Mesendoderm (in vitro differentiated cells): Measurements from ENCODE around the gene PLB1.

Source experiments
- DNase-seq: peaks from one replicate; pipeline ENCODE4 v3.0.0; 2013
- H2AK5ac ChIP-seq: 2 replicates; pipeline ENCODE4 v1.6.1; 2013; ENCODE audit warnings: low read length, inconsistent platforms
- H2BK120ac ChIP-seq: 2 replicates; pipeline ENCODE4 v1.6.1; 2013; ENCODE audit warnings: low read depth, mild to moderate bottlenecking, low read length, moderate library complexity, mixed read lengths
- H2BK15ac ChIP-seq: replicated peaks from 2 replicates; pipeline ENCODE4 v1.6.1; 2013; ENCODE audit warnings: low read depth, mild to moderate bottlenecking, moderate library complexity
- H2BK5ac ChIP-seq: 2 replicates; pipeline ENCODE4 v1.6.1; 2013; ENCODE audit warnings: low read length, inconsistent platforms
- H3K18ac ChIP-seq: 2 replicates; pipeline ENCODE4 v1.6.1; 2013; ENCODE audit warnings: mild to moderate bottlenecking, low read length, mixed read lengths
- H3K23ac ChIP-seq: one replicate; pipeline ENCODE4 v1.6.1; 2013; ENCODE audit warnings: low read length
- H3K27ac ChIP-seq: 2 replicates; pipeline ENCODE4 v1.5.1; 2013; ENCODE audit warnings: low read depth, mild to moderate bottlenecking, inconsistent platforms, low read length, moderate library complexity
- H3K27me3 ChIP-seq: 2 replicates; pipeline ENCODE4 v1.6.1; 2013; ENCODE audit warnings: low read length, control low read depth, mild to moderate bottlenecking, inconsistent platforms; ENCODE audit not compliant: insufficient read depth, poor library complexity
- H3K36me3 ChIP-seq: 2 replicates; pipeline ENCODE4 v1.6.1; 2013; ENCODE audit warnings: low read length, inconsistent platforms; ENCODE audit not compliant: control insufficient read depth, insufficient read depth
- H3K4ac ChIP-seq: one replicate; pipeline ENCODE4 v1.6.1; 2013; ENCODE audit warnings: low read depth, mild to moderate bottlenecking, low read length, moderate library complexity
- H3K4me1 ChIP-seq: 2 replicates; pipeline ENCODE4 v1.6.1; 2013; ENCODE audit warnings: low read depth, low read length, inconsistent platforms; ENCODE audit not compliant: control insufficient read depth
- H3K4me2 ChIP-seq: 2 replicates; pipeline ENCODE4 v1.6.1; 2013; ENCODE audit warnings: low read length
- H3K4me3 ChIP-seq: 2 replicates; pipeline ENCODE4 v1.5.1; 2013; ENCODE audit warnings: mild to moderate bottlenecking, low read length
- H3K56ac ChIP-seq: one replicate; pipeline ENCODE4 v1.6.1; 2013; ENCODE audit warnings: low read length
- H3K79me1 ChIP-seq: 2 replicates; pipeline ENCODE4 v1.6.1; 2013; ENCODE audit warnings: low read length, inconsistent platforms
- H3K79me2 ChIP-seq: 2 replicates; pipeline ENCODE4 v1.6.1; 2013; ENCODE audit warnings: mild to moderate bottlenecking, low read length; ENCODE audit not compliant: control insufficient read depth, insufficient read depth
- H3K9ac ChIP-seq: 2 replicates; pipeline ENCODE4 v1.6.1; 2013; ENCODE audit warnings: low read length, inconsistent platforms
- H4K5ac ChIP-seq: one replicate; pipeline ENCODE4 v1.6.1; 2013; ENCODE audit warnings: low read length
- H4K8ac ChIP-seq: one replicate; pipeline ENCODE4 v1.6.1; 2013; ENCODE audit warnings: low read depth, mild to moderate bottlenecking, control low read depth, low read length, moderate library complexity
- WGBS: extraction: QIAGEN DNeasy Blood & Tissue Kit; methylation state at CpG from one replicate; pipeline ENCODE4 v1.1.7; 2013; ENCODE audit warnings: low lambda C conversion rate, missing lambda C conversion rate; ENCODE audit not compliant: insufficient coverage; ENCODE audit errors: extremely low coverage; 5-methylcytosine and 5-hydroxymethylcytosine counted together

Gene PLB1

DNA sequence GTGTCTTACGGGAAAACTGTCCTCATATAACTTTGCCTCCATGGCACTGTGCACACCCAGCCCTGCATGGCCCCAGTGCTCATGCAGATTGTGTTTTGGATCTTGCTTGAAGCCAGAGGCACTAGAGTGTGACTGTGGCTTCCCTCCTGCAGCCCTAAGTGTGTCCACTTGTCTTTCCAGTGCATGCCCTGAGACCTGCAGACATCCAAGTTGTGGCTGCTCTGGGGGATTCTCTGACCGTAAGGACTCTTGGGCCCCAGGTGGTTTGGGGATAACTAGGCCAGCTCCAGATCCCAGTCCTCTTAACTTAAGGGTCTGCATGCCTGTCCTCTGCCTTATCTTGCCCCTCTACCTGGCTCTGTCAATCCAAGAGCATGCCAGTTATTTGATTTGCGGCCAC is 96.6 kb downstream of the PLB1 start:
- H3K56ac ChIP-seq: no peak overlapping the region
- H3K18ac ChIP-seq: no peak overlapping the region
- H3K4me2 ChIP-seq: no peak overlapping the region
- no CpG with 5 or more reads among the region's 3 CpGs for WGBS
- H2BK120ac ChIP-seq: no peak overlapping the region
- H3K9ac ChIP-seq: no peak overlapping the region
- no peaks in the 10 kb centered on the region for H3K79me1 ChIP-seq
- H3K36me3 ChIP-seq: no peaks in the 10 kb centered on the region
- H3K4me3 ChIP-seq: no peak overlapping the region
- no peak overlapping the region for H4K5ac ChIP-seq
- H2AK5ac ChIP-seq: no peak overlapping the region
- H3K27me3 ChIP-seq: no peaks in the 10 kb centered on the region
- H2BK5ac ChIP-seq: no peak overlapping the region
- no peak overlapping the region for H2BK15ac ChIP-seq
- no peak overlapping the region for H3K4ac ChIP-seq
- H3K79me2 ChIP-seq: no peaks in the 10 kb centered on the region
- H3K27ac ChIP-seq: no peak overlapping the region
- DNase-seq: no peak
- H4K8ac ChIP-seq: no peak overlapping the region
- H3K4me1 ChIP-seq: no peaks in the 10 kb centered on the region
- H3K23ac ChIP-seq: no peak overlapping the region

DNA sequence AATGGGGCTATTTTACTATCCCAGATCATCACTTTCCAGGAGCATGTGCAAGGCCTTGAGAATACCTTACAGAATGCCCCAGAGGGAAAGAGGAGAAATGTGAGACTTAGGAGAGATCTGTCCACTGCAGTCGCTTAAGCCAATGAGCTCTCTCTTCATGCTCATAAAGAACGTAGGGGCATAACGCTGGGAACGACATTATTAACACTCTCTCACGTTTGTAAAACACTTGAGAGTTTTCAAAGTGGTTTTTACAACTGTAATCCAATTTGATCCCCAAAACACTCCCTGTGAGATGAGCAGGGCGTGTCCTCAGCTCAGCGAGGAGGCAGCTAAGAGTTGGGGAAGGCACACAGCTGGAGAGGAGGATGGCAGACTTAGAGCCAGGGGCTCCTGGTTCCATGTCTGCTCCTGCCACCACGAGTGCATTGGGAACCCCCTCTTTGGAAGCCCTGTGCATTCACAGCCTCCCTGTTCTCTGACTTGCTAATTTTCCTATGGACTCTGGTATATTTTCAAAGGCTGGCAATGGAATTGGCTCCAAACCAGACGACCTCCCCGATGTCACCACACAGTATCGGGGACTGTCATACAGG is 97.4 kb downstream of the PLB1 start:
- no peak overlapping the region for H3K56ac ChIP-seq
- no peak overlapping the region for H3K18ac ChIP-seq
- H2BK15ac ChIP-seq: no peak overlapping the region
- H4K5ac ChIP-seq: no peak overlapping the region
- no peaks in the 10 kb centered on the region for H3K79me2 ChIP-seq
- no peak overlapping the region for H2BK5ac ChIP-seq
- DNase-seq: no peak
- H3K27ac ChIP-seq: no peak overlapping the region
- no peak overlapping the region for H3K9ac ChIP-seq
- H3K23ac ChIP-seq: no peak overlapping the region
- H3K4me3 ChIP-seq: no peak overlapping the region
- H3K27me3 ChIP-seq: no peaks in the 10 kb centered on the region
- H4K8ac ChIP-seq: no peak overlapping the region
- no peaks in the 10 kb centered on the region for H3K36me3 ChIP-seq
- no CpG with 5 or more reads among the region's 11 CpGs for WGBS
- H3K4ac ChIP-seq: no peak overlapping the region
- H2AK5ac ChIP-seq: no peak overlapping the region
- H3K4me2 ChIP-seq: no peak overlapping the region
- no peaks in the 10 kb centered on the region for H3K4me1 ChIP-seq
- no peak overlapping the region for H2BK120ac ChIP-seq
- H3K79me1 ChIP-seq: no peaks in the 10 kb centered on the region

DNA sequence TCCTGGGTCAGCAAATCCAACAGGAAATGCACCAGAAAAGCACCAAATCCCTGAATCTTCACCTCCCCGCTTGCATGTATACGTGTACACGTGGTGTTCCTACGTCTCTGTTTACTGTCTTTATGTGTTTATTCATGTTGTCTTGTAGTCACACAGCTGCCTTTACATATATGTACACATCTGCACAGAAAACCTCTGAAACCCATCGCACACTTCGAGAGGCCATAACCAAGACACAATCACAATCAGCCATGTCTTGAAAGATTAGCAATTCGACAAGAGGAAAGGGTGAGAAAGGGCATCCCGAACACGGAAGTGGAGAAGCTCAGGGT is 98.1 kb downstream of the PLB1 start:
- H3K9ac ChIP-seq: no peak overlapping the region
- H3K79me1 ChIP-seq: no peaks in the 10 kb centered on the region
- no peak overlapping the region for H2BK15ac ChIP-seq
- H3K4me1 ChIP-seq: no peaks in the 10 kb centered on the region
- no peak overlapping the region for H3K18ac ChIP-seq
- peak overlapping the region; percentile 72 for H3K56ac ChIP-seq
- no peaks in the 10 kb centered on the region for H3K36me3 ChIP-seq
- H3K4ac ChIP-seq: no peak overlapping the region
- H2BK5ac ChIP-seq: no peak overlapping the region
- whole genome bisulfite sequencing: no CpG with 5 or more reads among the region's 9 CpGs
- no peak overlapping the region for H3K4me2 ChIP-seq
- DNase-seq: no peak
- no peak overlapping the region for H3K23ac ChIP-seq
- no peak overlapping the region for H4K5ac ChIP-seq
- H3K79me2 ChIP-seq: no peaks in the 10 kb centered on the region
- H4K8ac ChIP-seq: no peak overlapping the region
- H3K27ac ChIP-seq: no peak overlapping the region
- H2BK120ac ChIP-seq: no peak overlapping the region
- no peaks in the 10 kb centered on the region for H3K27me3 ChIP-seq
- no peak overlapping the region for H2AK5ac ChIP-seq
- no peak overlapping the region for H3K4me3 ChIP-seq

DNA sequence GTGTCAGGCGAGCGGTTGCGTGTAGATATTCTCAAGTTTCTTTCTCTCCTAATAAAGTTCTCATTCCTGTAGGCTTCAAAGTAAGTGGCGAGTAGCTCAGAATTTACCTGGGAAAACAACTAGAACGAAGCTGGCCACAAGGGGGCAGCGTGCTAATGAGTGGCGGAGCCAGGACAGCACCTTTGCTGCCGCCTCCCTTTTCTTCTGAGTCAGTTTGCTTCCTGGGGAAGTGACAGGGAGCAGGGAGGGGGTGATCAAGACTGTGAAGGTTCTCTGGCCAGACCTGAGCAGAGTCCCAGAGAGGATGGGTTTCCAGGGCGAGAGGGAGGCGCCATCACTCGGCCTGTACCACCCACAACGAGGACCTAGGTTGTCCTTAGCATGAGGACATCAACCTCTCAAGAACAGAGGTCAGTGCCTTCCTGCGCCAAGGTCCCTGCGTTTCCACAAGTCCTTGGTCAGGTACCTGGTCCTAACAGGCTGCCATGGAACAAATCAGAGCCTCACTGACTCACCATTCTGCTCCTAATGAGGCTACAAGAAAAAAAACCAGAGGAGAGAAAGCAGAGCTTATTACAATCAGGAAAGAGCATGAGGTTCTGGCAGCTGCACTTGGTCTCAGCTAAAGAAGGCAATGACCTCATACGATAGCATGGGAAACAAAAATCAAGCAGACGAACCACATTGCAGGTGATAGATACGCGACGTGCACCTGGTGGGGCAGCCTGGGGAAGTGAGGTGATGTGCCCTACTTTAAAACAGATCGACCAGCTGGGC is 98.7 kb downstream of the PLB1 start:
- Histone ChIP-seq H2BK120ac (no peak overlapping the region), H3K4me2 (no peak overlapping the region), H3K56ac (peak overlapping the region; percentile 72), H4K8ac (no peak overlapping the region), H3K23ac (no peak overlapping the region), H2AK5ac (no peak overlapping the region), H3K36me3 (no peaks in the 10 kb centered on the region), H3K4me3 (no peak overlapping the region), H3K79me1 (no peaks in the 10 kb centered on the region), H3K27me3 (no peaks in the 10 kb centered on the region), H2BK15ac (no peak overlapping the region), H3K4me1 (no peaks in the 10 kb centered on the region), H4K5ac (no peak overlapping the region), H3K79me2 (no peaks in the 10 kb centered on the region), H3K9ac (no peak overlapping the region), H3K4ac (no peak overlapping the region), H3K18ac (no peak overlapping the region), H3K27ac (no peak overlapping the region), H2BK5ac (no peak overlapping the region)
- DNase-seq: peak; percentile 96
- no CpG with 5 or more reads among the region's 20 CpGs for WGBS

DNA sequence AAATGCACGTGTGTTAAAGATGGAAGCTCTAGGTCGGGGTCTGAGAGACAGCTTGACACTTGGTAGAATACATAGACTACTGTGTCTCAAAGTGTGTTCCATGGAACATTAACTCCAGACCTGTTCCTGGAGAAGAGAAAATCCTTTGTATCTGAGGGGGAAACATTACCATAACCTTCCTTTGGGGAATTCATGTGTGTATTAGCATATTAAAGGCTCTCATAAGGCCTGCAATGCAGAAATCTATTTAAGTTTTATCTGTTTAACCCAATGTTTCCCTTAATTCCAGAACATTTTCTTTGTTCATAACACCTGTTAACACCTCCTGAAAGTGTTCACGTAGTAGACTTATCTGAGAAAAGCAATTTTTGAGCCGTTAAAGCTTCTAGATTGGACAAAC is 99.5 kb downstream of the PLB1 start:
- no peak for DNase-seq
- no peaks in the 10 kb centered on the region for H3K79me2 ChIP-seq
- H3K4me2 ChIP-seq: no peak overlapping the region
- H3K23ac ChIP-seq: no peak overlapping the region
- H3K27me3 ChIP-seq: no peaks in the 10 kb centered on the region
- H2BK5ac ChIP-seq: no peak overlapping the region
- H3K79me1 ChIP-seq: no peaks in the 10 kb centered on the region
- no peak overlapping the region for H2AK5ac ChIP-seq
- H4K8ac ChIP-seq: no peak overlapping the region
- H3K4ac ChIP-seq: no peak overlapping the region
- no peak overlapping the region for H3K56ac ChIP-seq
- H3K27ac ChIP-seq: no peak overlapping the region
- no peak overlapping the region for H2BK120ac ChIP-seq
- no peak overlapping the region for H4K5ac ChIP-seq
- H3K4me1 ChIP-seq: no peaks in the 10 kb centered on the region
- no peak overlapping the region for H3K4me3 ChIP-seq
- WGBS: no CpG with 5 or more reads among the region's 4 CpGs
- no peak overlapping the region for H2BK15ac ChIP-seq
- H3K18ac ChIP-seq: no peak overlapping the region
- H3K9ac ChIP-seq: no peak overlapping the region
- H3K36me3 ChIP-seq: no peaks in the 10 kb centered on the region

DNA sequence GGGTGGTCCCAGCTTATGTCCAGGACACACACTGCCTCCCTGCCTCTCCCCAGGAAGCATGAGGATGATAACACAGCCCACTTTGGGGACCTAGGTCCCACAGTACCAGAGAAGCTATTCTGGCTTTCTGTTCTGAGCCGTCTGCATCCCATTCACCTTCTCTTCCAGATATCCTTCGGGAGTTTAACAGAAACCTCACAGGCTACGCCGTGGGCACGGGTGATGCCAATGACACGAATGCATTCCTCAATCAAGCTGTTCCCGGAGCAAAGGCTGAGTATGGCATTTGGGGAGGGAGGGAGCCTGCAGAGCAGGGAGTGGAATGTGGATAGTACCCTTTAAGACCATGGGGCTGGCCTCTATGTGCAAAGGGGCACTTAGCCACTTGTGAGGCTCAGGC is 102.6 kb downstream of the PLB1 start:
- Histone ChIP-seq H2AK5ac (no peak overlapping the region), H2BK120ac (no peak overlapping the region), H3K27ac (no peak overlapping the region), H3K18ac (no peak overlapping the region), H3K23ac (no peak overlapping the region), H4K8ac (no peak overlapping the region), H4K5ac (no peak overlapping the region), H3K9ac (no peak overlapping the region), H3K4me1 (no peaks in the 10 kb centered on the region), H2BK15ac (no peak overlapping the region), H3K4me3 (no peak overlapping the region), H2BK5ac (no peak overlapping the region), H3K56ac (no peak overlapping the region), H3K4me2 (no peak overlapping the region), H3K36me3 (no peaks in the 10 kb centered on the region), H3K27me3 (no peaks in the 10 kb centered on the region), H3K79me2 (no peaks in the 10 kb centered on the region), H3K79me1 (no peaks in the 10 kb centered on the region), H3K4ac (no peak overlapping the region)
- DNase-seq: no peak
- WGBS: no CpG with 5 or more reads among the region's 7 CpGs
